GM18498 (cell line): Measurements from ENCODE around the gene FEM1B.

ENCODE experiments used
- ATAC-seq: cut with Tn5 transposase; IDR thresholded peaks from one replicate; pipeline ENCODE4 v1.9.1; 2021; ENCODE audit warnings: mild to moderate bottlenecking, moderate library complexity; ENCODE audit not compliant: unreplicated experiment

The FEM1B gene

DNA sequence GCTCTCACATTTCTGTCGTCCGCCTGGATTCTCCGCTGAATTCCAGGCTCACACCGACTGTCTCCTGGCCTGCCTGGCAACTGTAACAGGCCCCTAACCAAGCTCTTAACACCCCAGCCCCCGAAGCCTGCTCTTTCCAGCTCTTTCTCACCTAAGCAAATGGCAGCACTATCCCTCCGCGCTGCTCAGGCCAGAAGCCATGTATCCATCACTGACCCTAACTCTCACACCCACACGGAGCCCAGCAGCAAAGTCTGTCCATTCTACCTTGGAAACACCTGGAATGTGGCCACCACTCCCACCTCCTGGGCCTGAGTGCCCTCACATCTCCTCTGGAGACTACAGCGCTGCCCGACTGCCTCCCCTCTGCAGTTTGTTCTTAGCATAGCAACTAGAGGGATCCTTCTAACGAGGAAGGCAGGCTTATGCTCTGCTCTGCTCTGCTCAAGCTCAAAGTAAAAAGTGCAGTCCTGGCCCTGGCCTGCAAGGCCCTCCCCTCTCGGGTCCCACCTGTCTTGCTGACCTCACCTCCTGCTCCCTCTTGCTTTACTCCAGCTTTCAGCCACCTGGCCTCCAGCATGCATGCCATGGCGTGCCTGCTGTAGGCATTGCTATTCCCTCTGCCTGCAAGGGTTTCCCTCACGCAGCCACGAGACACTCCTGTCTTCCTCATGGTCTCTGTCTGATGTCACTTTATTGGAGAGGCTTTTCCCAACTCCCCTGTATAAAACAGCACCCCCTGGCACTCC is 27.2 kb downstream of the FEM1B start:
- ATAC-seq = no peak

DNA sequence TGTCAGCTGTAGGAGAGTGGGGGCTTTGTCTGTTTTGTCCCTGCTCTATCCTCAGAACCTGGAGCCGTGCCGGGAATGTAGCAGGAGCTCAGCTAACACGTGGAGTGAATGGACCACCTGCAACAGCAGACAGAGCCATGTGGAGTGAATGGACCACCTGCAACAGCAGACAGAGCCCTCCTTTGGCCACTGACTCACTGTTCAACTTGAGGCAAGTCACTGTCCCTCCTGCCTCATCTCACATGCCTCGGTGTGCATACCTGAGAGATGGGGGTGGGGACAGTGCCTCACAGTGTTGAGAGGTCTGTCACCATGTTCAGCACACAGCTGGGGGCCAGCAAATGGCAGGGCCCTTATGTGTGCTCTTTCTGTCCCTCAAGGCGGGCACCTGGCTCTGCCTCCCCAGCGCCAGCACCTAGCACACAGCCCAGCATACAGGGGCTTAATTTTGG is 27.9 kb downstream of the FEM1B start:
- no peak for ATAC-seq

DNA sequence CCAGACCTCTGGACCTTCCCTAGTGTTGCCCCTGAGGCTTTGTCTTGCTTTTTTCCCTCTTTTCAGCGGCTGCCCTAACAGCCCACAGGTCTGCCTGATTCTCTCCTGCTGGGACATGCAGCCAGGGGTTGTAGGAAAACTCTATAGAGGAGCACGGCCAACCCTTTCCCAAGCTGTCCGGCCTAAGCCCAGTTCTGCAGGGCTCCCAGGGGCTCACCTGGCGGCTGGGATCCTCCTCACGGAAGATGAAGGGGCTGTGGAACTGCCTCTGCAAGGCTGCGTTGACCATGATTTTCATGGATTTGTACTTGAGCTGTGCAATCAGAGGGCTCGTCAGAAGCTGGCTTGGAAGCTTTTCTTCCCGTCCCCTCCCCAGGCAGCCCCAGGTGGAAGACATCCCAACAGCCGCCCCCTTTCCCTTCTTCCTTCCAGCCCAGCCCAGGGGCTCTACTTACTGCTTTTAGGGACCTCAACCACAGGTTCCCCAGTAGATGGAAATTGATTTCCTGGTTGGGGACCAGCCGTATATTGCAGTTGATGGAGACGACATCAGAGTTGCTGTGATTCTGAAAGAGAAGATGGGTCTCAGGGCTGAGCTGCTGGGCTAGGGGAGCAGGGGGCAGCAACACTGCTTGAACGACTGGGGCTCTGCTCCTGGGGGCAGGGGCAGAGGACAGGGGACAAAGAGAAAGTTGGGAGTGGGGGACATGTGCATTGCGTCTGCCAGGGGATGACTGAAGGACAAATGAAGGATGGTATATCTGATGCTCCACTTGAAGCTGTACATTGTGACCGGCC is 29.8 kb downstream of the FEM1B start:
- ATAC-seq = no peak

DNA sequence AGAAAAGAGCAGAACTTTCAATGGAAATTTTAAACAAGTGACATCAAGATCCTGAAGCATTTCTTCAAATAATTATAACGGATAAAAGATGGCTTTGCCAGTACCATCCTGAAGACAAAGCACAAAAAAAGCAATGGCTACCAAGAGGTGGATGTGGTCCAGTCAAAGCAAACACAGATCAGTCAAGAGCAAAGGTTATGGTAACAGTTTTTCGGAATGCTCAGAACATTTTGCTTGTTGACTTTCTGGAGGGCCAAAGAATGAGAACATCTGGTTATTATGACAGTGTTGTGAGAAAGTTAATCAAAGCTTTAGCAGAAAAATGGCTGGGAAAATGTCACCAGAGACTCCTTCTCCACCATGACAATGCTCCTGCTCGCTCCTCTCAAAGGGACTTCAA is 31.5 kb downstream of the FEM1B start:
- ATAC-seq = no peak

DNA sequence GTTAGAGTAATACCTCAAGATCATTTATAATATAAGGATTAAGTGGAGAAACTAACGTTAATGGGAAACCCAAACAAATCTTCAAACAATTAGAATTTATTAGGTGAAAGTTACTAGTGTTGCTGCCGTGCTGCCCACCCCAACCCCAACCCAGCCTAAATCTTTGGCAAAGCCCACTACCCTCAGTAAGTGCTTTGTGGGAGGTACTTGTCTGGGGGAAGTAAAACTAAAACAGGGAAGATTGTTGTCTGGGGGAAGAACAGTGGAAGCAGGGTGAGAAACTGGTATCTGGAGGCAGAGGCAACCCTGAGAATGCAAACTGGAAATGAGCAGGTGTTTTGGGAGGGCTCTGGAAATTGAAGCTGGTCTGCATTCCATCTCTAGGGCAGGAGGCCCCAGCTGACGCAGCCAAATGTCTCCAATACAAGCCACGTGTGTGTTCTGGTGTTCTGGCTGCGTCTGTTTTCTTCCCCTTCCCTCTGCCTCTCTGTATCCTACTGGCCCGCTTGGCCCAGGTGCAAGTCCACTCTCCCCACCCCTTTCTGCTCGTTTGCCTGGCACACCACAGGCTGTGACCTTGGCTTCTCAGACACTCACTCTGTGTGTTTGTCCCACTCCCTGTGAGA is 32.7 kb downstream of the FEM1B start:
- ATAC-seq = no peak

GRCh38 chr15:68310804-68311463 is 33.4 kb downstream of the FEM1B start:
- ATAC-seq = no peak

- ATAC-seq = no peak
Observed at GRCh38 chr15:68311464-68311835, 33.9 kb downstream of the FEM1B start.

DNA sequence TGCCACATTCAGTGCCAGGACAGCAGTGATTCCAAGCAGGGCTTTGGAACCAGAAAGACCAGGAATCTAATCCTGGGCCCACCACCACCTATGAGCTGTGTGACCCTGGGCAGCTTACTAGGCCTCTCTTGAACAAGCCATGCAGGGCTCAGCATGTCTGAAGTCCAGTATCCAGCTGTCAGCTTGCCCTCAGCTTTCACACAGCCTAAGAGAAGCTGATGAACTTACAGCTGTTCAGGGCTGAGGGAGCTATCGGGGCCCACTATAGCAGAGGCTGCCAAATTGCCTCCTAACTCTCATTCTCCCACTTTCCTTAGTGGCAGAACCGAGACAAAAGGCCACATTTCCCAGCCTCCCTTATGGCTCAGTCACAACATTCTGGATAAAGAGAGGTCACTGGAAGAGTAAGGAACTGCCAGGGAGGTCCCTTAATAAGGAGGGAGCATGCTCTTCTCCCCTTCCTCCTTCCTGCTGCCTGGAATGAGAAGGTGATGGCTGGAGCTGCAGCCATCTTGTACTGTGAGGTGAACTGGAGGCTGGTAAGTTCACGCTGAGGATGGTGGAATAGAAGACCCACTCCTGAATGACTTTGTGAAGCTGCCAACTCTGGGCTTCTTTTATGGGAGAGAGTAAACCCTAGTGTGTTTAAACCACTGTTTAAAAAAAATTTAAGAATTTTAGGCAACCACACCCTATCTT is 34.5 kb downstream of the FEM1B start:
- ATAC-seq = no peak

DNA sequence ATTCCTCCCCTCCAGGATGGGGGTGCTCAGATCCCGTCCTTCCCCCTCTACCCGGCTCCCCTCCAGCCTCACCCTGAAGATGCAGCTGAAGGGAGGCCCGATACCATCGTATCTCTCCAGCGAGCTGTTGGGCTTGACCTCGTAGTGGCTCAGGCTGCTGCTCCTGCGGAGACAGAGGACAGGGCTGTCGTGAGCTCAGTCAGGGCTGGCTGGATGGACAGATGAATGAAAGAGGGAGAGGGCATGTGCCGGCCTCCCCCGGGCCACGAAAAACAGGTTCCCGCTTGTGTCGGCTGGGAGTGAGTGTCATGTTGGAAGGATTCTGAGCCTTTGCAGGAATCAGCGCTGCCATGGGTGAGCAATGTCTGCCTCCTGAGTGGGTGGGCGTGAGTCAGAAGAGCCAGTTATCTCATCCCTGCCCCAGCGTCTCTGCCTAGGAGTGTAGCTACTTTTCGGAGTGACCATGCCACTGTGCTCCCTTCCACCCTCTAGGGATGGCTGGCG is 35.2 kb downstream of the FEM1B start:
- no peak for ATAC-seq

DNA sequence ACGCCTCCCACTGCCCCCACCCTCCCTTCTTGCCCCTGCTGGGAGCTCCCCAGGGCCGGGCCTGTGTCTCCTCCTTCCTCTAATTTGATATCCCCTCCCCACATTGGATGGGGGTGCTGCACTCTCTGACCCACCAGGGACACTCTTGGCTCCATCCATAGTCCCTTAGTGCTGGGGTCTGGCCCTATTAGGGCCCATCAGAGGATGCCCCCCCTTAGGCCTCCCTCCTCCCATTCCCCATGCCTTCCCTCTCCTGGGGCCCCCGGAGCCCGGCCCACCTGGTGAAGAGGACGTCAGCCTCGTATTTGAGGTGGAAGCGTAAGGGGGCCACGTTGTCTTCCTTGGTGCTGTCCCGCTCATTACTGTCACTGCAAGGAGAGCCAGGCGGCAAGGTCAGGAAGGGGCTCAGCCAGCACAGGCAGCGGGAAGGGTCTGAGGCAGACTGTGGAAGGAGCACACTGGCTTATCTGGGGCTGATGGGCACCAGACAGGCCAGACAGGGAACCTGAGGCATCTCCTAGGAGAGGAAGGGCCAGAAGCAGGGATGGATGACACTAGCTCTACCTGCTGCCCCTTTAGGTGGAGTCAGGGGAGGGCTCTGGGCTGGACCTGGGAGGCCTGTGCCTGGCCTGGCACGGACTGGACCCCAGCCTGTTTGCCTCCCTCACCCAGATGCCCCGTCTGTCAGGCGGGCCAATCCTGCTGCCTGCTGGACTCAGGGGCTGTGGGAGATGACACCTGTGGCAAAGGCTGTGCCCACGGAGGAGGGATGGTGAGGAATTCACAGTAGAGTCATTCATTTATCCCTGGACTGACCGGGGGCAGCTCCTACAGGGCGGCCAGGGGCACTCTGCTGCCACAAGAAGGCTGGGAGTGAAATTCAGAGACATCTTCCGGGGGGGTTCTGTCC is 36.2 kb downstream of the FEM1B start:
- ATAC-seq = no peak

- ATAC-seq = no peak
Observed at GRCh38 chr15:68314563-68314962, 37.0 kb downstream of the FEM1B start.

GRCh38 chr15:68315035-68315434 is 37.5 kb downstream of the FEM1B start:
- no peak for ATAC-seq

DNA sequence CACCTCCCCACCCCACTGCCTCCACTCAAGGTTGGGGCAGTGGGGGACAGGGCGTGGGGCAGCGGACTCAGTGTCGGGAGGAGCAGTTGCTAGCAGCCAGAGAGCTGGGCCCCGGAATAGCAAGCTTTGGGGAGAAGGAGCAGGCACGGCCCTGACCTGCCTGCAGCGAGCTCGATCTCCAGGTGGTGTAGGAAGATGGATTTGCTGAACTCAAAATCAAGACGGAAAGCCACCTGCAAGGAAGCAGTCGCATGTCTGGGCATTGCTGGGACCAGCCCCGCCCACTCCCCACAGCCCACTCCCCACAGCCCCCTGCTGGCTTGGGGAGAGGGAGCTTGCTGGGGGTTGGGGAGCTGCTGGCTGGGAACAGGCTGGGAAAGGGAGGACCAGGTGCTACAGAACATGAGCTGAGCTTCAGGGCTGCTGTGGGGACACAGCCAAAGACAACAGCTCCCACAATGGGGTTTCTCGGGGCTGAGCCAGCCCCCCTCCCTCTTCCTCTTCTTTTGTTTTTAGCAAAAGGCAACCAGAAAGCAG is 38.0 kb downstream of the FEM1B start:
- ATAC-seq = no peak

DNA sequence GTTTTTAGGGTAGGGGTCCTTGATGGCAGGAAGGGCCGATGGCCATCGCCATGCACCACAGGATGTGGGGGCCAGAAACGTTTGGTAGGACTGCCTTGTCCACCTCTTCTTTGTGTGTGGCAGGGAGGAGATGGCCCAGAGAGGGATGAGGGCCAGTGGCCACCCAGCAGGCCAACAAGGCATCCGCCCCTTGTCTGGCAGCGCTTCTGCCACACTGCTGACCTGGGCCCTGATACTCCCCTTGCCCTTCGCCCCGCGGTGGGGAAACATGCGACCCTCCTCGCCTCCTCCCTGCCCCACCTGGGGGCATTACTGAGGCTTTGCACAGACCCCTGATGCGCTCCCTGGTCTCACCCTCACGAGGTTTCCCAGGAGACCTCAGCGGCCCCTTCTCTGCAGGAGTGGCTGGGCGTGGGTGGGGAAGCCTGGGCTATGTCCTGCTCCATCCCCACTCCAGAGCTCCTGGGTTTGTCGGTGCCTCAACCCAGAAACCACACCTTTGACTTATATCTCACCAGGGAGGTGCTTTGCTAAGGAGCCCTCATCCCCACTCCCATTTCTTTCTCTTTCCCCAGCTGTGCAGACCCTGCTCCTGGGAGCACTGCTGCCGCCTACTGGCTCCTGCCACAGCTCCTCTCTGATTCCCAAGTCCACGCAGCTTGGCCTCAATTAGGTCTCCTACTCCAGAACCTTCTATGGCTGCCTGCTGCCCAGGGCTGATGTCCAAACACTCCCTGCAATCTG is 38.7 kb downstream of the FEM1B start:
- ATAC-seq = no peak

- ATAC-seq = no peak
Observed at GRCh38 chr15:68317281-68318007, 39.9 kb downstream of the FEM1B start.

- ATAC-seq = no peak
Observed at GRCh38 chr15:68318008-68318835, 40.7 kb downstream of the FEM1B start.
